SK-N-MC (cell line): ENCODE measurements around the gene RPS16.

Experiments used
- EZH2 ChIP-seq: fragments of 200-600 bp; sonication (generic); IDR thresholded peaks from one replicate; pipeline ENCODE4 v1.6.1; 2017; ENCODE audit warnings: antibody characterized with exemption
- POLR2AphosphoS5 ChIP-seq: IDR thresholded peaks from 2 replicates; pipeline ENCODE4 v1.6.1; 2012; ENCODE audit warnings: mild to moderate bottlenecking, low read depth, low read length, borderline replicate concordance

DNA sequence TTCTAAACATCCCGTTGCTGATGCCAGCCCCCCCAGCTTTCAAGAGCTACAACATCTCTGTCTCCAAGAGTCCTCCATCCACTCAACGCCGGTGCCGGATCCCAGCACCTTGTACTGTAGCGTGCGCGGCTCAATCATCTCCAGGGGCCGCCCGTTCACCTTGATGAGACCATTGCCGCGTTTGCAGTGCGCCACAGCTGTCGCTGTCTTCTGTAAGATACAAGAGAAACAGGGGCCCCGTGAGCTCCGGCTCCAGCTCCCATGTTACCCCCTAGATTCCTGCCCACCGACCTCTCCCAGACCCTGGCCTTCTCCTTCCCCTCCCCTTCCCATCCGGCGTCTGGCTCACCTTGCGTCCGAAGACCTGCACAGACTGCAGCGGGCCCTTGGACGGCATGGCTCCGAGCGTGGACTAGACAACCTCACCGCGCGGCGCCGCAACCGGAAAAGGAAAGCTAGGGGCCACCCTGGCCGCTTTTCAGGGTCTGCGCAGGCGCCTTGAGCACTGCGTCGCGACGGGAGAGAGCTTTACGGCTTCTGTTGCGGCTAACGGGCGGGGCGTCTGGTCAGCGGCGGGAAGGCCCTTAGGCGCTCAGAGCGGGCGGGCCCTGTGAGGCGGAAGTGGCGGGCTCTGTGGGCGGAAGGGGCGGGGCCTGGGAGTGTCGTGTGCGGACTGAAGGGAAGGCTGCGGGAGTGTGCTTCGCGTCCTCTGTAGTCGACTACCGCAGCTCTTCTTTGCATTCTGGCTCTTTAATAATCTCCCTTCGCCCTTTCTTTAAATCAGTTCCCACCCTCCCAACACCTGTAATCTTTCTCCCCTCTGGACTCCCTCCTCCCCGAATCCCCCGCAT, at the start of gene RPS16:
- TF ChIP-seq POLR2AphosphoS5 (peak; percentile 100), EZH2 (no peak)
